Measurements from ENCODE around the gene PTPN20. TPM values are rescaled to one million over a fixed set of nuclear protein-coding genes. Genes with fewer than 3 reads are reported as not detected.

PTPN20 gene
- total and polyA plus RNA-seq, 2 of the 4 experiments (the other 2 are of a cell fraction): 0.14 TPM; not detected in 1

DNA sequence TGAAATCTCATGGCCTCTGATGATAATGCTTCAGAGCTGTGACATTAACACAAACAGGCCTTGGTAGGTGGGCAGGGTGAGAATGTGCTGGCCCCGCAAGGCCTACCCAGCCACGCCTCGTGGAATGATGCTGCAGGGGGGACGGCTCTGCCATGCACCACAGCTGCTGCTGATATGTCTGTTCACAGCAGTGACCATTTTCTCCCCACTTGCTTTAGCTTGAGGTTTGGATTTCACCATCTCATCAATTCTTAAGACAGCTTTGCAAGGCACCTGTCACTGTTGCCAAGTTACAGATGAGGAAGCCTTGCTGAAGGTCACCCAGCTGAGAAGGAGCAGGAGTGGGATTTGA is 128.3 kb downstream of the PTPN20 start:
- H2AK9ac ChIP-seq (replicated peaks; ENCODE audit: low read depth, low read length, poor library complexity): no peak overlapping the region
- H3K9me1 ChIP-seq (ENCODE audit: insufficient read depth, low read length): no peaks in the 10 kb centered on the region
- no peak overlapping the region for H4K91ac ChIP-seq (ENCODE audit: insufficient read depth, low read depth, low read length)
- no peak overlapping the region for H2BK120ac ChIP-seq (ENCODE audit: low read depth, low read length)
- ChIA-PET CTCF (no interaction called here), POLR2A (ENCODE audit: unreplicated experiment) (no interaction called here)
- DNase-seq: no peak
- H3K4me2 ChIP-seq (ENCODE audit: low read depth, low read length): no peak overlapping the region
- peaks cover 31% of the 10 kb centered on the region for H3K27me3 ChIP-seq (ENCODE audit: control insufficient read depth, insufficient read depth, low read length)
- ATAC-seq (ENCODE audit: low read depth): peak; percentile 15; the same call in 1 of the 2 replicates
- no peak overlapping the region for H3K23ac ChIP-seq (ENCODE audit: low read depth, low read length)
- in situ Hi-C loops (cut with MboI; ENCODE audit: low sequenced_read_pairs) (no loop called here), intact Hi-C loops (cut with micrococcal nuclease) (no loop called here), dilution Hi-C loops (cut with HindIII; ENCODE audit: low sequenced_read_pairs, unreplicated experiment) (no loop called here)
- no peak overlapping the region for H2BK15ac ChIP-seq (ENCODE audit: low read depth, low read length)
- no peak overlapping the region for H3K56ac ChIP-seq (ENCODE audit: extremely low read depth, insufficient read depth, low read length)
- no peak overlapping the region for H2AK5ac ChIP-seq (ENCODE audit: low read depth, low read length)
- H4K20me1 ChIP-seq (ENCODE audit: insufficient read depth, low read length): no peaks in the 10 kb centered on the region
- no peaks in the 10 kb centered on the region for H3K79me1 ChIP-seq (ENCODE audit: low read depth in 1 of 2, low read length in 2 of 2)
- H3K14ac ChIP-seq (replicated peaks; ENCODE audit: low read depth, low read length): no peak overlapping the region
- H3K27ac ChIP-seq (ENCODE audit: insufficient read depth, low read length): no peak overlapping the region
- H2BK5ac ChIP-seq (ENCODE audit: low read depth, low read length, poor library complexity, severe bottlenecking): no peak overlapping the region
- no peak overlapping the region for H2AFZ ChIP-seq (replicated peaks; ENCODE audit: low read length, poor library complexity)
- no peak overlapping the region for H3K4ac ChIP-seq (ENCODE audit: low read depth, low read length)
- H3K9me3 ChIP-seq (ENCODE audit: control insufficient read depth, insufficient read depth, low read length): no peaks in the 10 kb centered on the region
- H3K4me3 ChIP-seq (ENCODE audit: insufficient read depth, low read depth, low read length): no peak overlapping the region
- no peak overlapping the region for H2BK20ac ChIP-seq (ENCODE audit: low read depth, low read length)
- H3K18ac ChIP-seq (ENCODE audit: low read depth, low read length): no peak overlapping the region
- H3K4me1 ChIP-seq (ENCODE audit: control insufficient read depth, insufficient read depth, low read length): no peaks in the 10 kb centered on the region
- no peak overlapping the region for H4K8ac ChIP-seq (ENCODE audit: low read depth in 2 of 2, low read length in 2 of 2)
- TF ChIP-seq RCOR1 (IDR thresholded peaks at IDR 0.05; ENCODE audit: insufficient replicate concordance, low read length) (no peak), SMC3 (IDR thresholded peaks at IDR 0.05; ENCODE audit: low read depth, low read length) (no peak), CHD1 (IDR thresholded peaks at IDR 0.05; ENCODE audit: low read depth, low read length) (no peak), FOS (IDR thresholded peaks at IDR 0.05; ENCODE audit: low read depth, low read length) (no peak), MAZ (IDR thresholded peaks at IDR 0.05; ENCODE audit: borderline replicate concordance, low read depth, low read length) (no peak), NFE2L2 (IDR thresholded peaks at IDR 0.05; ENCODE audit: low read depth, low read length) (no peak), CEBPB (IDR thresholded peaks at IDR 0.05; ENCODE audit: low read depth, low read length) (no peak), POLR2A (IDR thresholded peaks at IDR 0.05; ENCODE audit: low read depth, low read length) (no peak), MAFK (IDR thresholded peaks at IDR 0.05; ENCODE audit: low read depth, low read length) (no peak), BHLHE40 (IDR thresholded peaks at IDR 0.05; ENCODE audit: low read depth, low read length) (no peak), MXI1 (IDR thresholded peaks at IDR 0.05; ENCODE audit: borderline replicate concordance, low read depth, low read length) (no peak), RFX5 (IDR thresholded peaks at IDR 0.05; ENCODE audit: low read depth, low read length) (no peak)
- TF ChIP-seq, protein P1, sequence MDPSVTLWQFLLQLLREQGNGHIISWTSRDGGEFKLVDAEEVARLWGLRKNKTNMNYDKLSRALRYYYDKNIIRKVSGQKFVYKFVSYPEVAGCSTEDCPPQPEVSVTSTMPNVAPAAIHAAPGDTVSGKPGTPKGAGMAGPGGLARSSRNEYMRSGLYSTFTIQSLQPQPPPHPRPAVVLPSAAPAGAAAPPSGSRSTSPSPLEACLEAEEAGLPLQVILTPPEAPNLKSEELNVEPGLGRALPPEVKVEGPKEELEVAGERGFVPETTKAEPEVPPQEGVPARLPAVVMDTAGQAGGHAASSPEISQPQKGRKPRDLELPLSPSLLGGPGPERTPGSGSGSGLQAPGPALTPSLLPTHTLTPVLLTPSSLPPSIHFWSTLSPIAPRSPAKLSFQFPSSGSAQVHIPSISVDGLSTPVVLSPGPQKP (IDR thresholded peaks at IDR 0.05; ENCODE audit: borderline replicate concordance, low read depth, low read length): no peak
- TF ChIP-seq, protein P2, sequence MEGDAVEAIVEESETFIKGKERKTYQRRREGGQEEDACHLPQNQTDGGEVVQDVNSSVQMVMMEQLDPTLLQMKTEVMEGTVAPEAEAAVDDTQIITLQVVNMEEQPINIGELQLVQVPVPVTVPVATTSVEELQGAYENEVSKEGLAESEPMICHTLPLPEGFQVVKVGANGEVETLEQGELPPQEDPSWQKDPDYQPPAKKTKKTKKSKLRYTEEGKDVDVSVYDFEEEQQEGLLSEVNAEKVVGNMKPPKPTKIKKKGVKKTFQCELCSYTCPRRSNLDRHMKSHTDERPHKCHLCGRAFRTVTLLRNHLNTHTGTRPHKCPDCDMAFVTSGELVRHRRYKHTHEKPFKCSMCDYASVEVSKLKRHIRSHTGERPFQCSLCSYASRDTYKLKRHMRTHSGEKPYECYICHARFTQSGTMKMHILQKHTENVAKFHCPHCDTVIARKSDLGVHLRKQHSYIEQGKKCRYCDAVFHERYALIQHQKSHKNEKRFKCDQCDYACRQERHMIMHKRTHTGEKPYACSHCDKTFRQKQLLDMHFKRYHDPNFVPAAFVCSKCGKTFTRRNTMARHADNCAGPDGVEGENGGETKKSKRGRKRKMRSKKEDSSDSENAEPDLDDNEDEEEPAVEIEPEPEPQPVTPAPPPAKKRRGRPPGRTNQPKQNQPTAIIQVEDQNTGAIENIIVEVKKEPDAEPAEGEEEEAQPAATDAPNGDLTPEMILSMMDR (conservative IDR thresholded peaks at IDR 0.05; ENCODE audit: low read depth, low read length): no peak
- TF ChIP-seq, protein P3, sequence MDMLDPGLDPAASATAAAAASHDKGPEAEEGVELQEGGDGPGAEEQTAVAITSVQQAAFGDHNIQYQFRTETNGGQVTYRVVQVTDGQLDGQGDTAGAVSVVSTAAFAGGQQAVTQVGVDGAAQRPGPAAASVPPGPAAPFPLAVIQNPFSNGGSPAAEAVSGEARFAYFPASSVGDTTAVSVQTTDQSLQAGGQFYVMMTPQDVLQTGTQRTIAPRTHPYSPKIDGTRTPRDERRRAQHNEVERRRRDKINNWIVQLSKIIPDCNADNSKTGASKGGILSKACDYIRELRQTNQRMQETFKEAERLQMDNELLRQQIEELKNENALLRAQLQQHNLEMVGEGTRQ (IDR thresholded peaks at IDR 0.05; ENCODE audit: low read depth, low read length): no peak
- no peak overlapping the region for H4K5ac ChIP-seq (ENCODE audit: low read depth, low read length)
- BruUV-seq (replicated peaks): no TSS peak
- H3K9ac ChIP-seq (ENCODE audit: low read depth, low read length): no peak overlapping the region
- WGBS, 2 experiments (ENCODE audit: extremely low coverage in 2 of 2, insufficient read length in 1 of 2): no CpG with 5 or more reads among the region's 4 CpGs
- H3K36me3 ChIP-seq (ENCODE audit: control insufficient read depth, insufficient read depth, low read length): no peaks in the 10 kb centered on the region

All from IMR-90 (cell line).